HFFc6 (cell line): ENCODE data around the gene GRIA4. TPM values are rescaled to one million over a fixed set of nuclear protein-coding genes. Genes with fewer than 3 reads are reported as not detected.
A peak's percentile ranks its signal among the peaks of the same experiment; 100 is the strongest.

Source experiments
- DNase-seq: peaks from one replicate; pipeline ENCODE4 v3.0.0-alpha.2; 2018
- H3K27ac Mint-ChIP-seq: 2 replicates; pipeline ENCODE4 v1.8.0; 2020; ENCODE audit warnings: mild to moderate bottlenecking, mixed read lengths
- H3K27me3 Mint-ChIP-seq: 2 replicates; pipeline ENCODE4 v1.8.0; 2021; ENCODE audit warnings: mild to moderate bottlenecking, moderate library complexity, mixed read lengths; ENCODE audit not compliant: insufficient read depth
- H3K36me3 Mint-ChIP-seq: 2 replicates; pipeline ENCODE4 v1.8.0; 2021; ENCODE audit warnings: low read depth, mixed read lengths
- H3K4me1 Mint-ChIP-seq: 2 replicates; pipeline ENCODE4 v1.8.0; 2020; ENCODE audit warnings: low read depth, mixed read lengths
- H3K4me3 Mint-ChIP-seq: 2 replicates; pipeline ENCODE4 v1.8.0; 2020; ENCODE audit warnings: mild to moderate bottlenecking, moderate library complexity, mixed read lengths
- H3K9me3 Mint-ChIP-seq: 2 replicates; pipeline ENCODE4 v1.8.0; 2020; ENCODE audit warnings: mild to moderate bottlenecking, mixed read lengths
- total RNA-seq, 6 experiments: library from RNA; stranded (reverse); fragmentation: NEBNext Ultra II Directional; extraction: Animal tissue kit (Norgen Biotek cat#: 25700); gene quantifications; 2 replicates in 1 of 6; 3 replicates in 5 of 6; pipeline ENCODE4 v1.2.3, GENCODE V29; 2021
- TF ChIP-seq, protein P1 (sequence below): fragments of 200-600 bp; sonication (generic); IDR thresholded peaks from 2 replicates; pipeline ENCODE4 v1.5.0; 2021; ENCODE audit warnings: antibody characterized with exemption, mild to moderate bottlenecking

The GRIA4 gene
- total RNA-seq, 6 experiments from 2014 or later = not detected

DNA sequence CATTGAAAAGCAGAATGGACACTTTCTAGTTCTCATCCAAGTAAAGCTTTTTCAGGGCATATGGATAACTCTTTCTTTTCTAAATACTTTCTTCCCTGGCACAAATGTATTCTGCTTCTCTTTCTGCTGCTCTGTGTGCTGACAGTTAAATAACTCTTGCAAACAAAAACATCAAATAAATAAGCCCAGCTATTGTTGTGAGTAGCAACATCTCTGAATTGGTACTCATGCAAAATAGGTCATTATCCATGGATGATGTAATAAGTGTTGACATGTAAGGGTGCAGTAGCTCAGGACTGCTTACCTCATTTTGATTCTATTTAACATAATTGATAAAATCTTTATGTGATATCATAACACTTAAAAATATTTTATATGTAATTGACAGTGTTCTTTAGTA is 247.9 kb downstream of the GRIA4 start:
- H3K4me3 Mint-ChIP-seq = no peak overlapping the region

DNA sequence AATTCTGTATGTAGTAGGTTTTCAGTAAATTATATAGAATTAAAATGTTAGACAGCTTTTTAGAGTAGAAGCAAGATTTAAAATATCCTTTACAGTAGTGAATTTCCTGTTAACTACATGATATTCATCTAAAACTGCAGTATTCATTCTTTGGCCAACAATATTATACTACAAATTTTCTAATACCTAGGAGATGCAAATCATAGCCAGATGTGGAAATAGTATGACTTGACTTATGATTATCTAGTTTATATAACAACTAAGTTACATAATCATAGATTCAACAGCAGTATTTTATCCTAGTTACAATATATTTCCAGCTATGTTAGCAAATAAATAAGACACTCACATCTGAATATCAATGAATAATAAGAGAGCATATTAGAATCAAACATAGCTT is 249.0 kb downstream of the GRIA4 start:
- no peaks in the 10 kb centered on the region for H3K4me1 Mint-ChIP-seq

More for the DNA sequence above, 247.9 kb downstream of the GRIA4 start:
- TF ChIP-seq, protein P1, sequence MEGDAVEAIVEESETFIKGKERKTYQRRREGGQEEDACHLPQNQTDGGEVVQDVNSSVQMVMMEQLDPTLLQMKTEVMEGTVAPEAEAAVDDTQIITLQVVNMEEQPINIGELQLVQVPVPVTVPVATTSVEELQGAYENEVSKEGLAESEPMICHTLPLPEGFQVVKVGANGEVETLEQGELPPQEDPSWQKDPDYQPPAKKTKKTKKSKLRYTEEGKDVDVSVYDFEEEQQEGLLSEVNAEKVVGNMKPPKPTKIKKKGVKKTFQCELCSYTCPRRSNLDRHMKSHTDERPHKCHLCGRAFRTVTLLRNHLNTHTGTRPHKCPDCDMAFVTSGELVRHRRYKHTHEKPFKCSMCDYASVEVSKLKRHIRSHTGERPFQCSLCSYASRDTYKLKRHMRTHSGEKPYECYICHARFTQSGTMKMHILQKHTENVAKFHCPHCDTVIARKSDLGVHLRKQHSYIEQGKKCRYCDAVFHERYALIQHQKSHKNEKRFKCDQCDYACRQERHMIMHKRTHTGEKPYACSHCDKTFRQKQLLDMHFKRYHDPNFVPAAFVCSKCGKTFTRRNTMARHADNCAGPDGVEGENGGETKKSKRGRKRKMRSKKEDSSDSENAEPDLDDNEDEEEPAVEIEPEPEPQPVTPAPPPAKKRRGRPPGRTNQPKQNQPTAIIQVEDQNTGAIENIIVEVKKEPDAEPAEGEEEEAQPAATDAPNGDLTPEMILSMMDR = no peak
- no peaks in the 10 kb centered on the region for H3K36me3 Mint-ChIP-seq
- no peaks in the 10 kb centered on the region for H3K4me1 Mint-ChIP-seq
- H3K27ac Mint-ChIP-seq = no peak overlapping the region
- H3K9me3 Mint-ChIP-seq = no peaks in the 10 kb centered on the region
- no peaks in the 10 kb centered on the region for H3K27me3 Mint-ChIP-seq
- DNase-seq = no peak

DNA sequence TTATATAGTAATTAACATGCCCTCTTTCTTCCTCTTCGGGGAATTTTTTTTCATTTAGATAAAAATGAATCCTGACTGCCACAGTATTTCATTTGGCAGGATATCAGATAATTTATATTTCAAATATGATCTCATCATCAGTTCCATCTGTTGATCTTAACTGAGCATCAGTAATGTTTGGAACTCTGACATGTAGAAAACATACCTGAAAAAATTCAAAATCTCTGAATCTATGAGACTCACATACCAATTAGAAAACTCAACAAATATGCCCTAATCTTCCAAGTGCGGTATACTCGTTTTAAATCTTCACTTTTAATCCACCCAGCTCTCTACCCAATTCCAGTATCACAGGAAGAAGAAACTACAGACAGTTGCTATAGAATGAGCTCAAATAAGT is 250.2 kb downstream of the GRIA4 start:
- no peaks in the 10 kb centered on the region for H3K9me3 Mint-ChIP-seq
- no peaks in the 10 kb centered on the region for H3K36me3 Mint-ChIP-seq
- TF ChIP-seq, protein P1 = no peak
- H3K4me3 Mint-ChIP-seq = no peak overlapping the region
- H3K27ac Mint-ChIP-seq = no peak overlapping the region
- H3K4me1 Mint-ChIP-seq = no peaks in the 10 kb centered on the region
- no peak for DNase-seq
- H3K27me3 Mint-ChIP-seq = no peaks in the 10 kb centered on the region

More for the DNA sequence above, 249.0 kb downstream of the GRIA4 start:
- Mint-ChIP-seq H3K4me3 (no peak overlapping the region), H3K9me3 (no peaks in the 10 kb centered on the region), H3K27me3 (no peaks in the 10 kb centered on the region), H3K36me3 (no peaks in the 10 kb centered on the region), H3K27ac (no peak overlapping the region)
- TF ChIP-seq, protein P1 = no peak
- DNase-seq = no peak

DNA sequence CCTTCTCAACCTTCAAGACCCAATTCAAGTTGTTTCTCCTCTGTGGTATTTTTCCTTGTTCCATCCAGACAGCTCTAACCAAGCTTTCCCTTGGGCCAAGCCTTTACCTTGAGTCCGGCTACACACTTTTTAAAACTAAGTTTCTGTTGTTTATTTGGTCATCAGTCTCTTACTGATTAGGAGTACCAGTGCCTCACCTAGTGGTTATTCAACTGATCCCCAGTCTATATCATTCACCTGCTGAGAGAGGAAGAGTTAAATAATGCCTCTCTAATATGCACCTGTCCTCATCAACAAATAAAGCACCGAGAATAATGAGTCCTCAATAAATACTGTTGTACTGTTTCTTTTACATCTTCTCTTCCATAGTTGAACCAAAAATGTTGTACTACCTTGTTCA is 251.4 kb downstream of the GRIA4 start:
- TF ChIP-seq, protein P1 = peak; percentile 27; the same call in 1 of the 2 replicates
- no peaks in the 10 kb centered on the region for H3K36me3 Mint-ChIP-seq
- H3K9me3 Mint-ChIP-seq = no peaks in the 10 kb centered on the region
- no peak for DNase-seq
- no peak overlapping the region for H3K27ac Mint-ChIP-seq
- no peaks in the 10 kb centered on the region for H3K27me3 Mint-ChIP-seq
- H3K4me1 Mint-ChIP-seq = no peaks in the 10 kb centered on the region
- H3K4me3 Mint-ChIP-seq = no peak overlapping the region

DNA sequence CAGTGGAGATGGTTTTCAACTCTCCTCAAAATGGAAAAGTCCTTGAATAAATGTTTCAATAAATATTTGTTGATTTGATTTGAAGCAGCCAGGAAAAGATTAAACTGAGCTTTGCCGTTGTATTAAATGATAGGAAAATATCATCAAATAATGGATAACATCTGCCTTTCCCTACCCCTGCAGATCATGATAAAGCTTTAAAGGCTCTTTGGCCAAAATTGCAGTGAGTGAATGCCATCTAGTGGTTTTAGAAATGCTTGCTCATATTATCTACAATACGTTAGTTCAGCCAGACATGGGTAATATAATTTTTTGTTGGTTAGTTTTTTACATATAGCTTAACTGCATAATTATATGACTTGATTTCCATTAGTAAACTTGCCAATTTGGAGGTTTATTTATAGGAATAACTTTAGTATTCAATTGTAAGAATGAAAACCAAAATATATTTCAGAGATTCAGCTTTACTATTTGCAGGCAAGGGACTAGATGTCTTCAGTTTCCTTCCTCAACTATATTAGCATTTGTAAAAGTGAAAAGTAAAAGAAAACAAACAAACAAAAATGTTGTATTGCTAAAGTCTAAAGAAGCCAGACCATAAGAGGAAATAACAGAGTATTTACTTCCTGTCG is 253.0 kb downstream of the GRIA4 start:
- TF ChIP-seq, protein P1 = peak; percentile 84
- no peaks in the 10 kb centered on the region for H3K36me3 Mint-ChIP-seq

DNA sequence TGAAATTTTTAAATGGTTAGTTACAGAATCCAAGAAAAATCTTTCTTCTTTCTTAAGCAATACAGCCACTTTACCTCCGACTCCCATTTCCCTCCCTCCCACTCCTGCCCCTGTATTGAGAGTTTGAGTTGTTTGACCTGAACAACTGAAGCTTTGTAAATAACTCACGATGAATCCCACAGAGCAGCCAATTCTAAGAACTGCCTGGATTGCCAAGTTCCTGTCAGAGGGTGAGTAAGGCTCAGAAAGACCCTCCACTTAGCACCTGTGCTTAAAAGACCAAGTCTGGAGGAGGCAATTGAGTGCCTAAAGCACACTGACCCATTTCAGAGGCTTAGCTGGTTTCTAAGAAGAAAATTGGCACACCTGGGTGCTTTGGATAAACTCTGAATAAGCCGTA is 253.7 kb downstream of the GRIA4 start:
- DNase-seq = no peak
- H3K4me1 Mint-ChIP-seq = no peaks in the 10 kb centered on the region

More for the DNA sequence above, 253.0 kb downstream of the GRIA4 start:
- H3K4me1 Mint-ChIP-seq = no peaks in the 10 kb centered on the region
- H3K27ac Mint-ChIP-seq = no peak overlapping the region
- no peak overlapping the region for H3K4me3 Mint-ChIP-seq
- no peaks in the 10 kb centered on the region for H3K9me3 Mint-ChIP-seq
- peak; percentile 37 for DNase-seq
- no peaks in the 10 kb centered on the region for H3K27me3 Mint-ChIP-seq

More for the DNA sequence above, 253.7 kb downstream of the GRIA4 start:
- no peak overlapping the region for H3K27ac Mint-ChIP-seq
- no peak overlapping the region for H3K4me3 Mint-ChIP-seq
- no peaks in the 10 kb centered on the region for H3K27me3 Mint-ChIP-seq
- H3K9me3 Mint-ChIP-seq = no peaks in the 10 kb centered on the region
- TF ChIP-seq, protein P1 = no peak
- H3K36me3 Mint-ChIP-seq = no peaks in the 10 kb centered on the region
